IMR-90 (cell line): ENCODE data around the gene LAS1L. TPM values are rescaled to one million over a fixed set of nuclear protein-coding genes. Genes with fewer than 3 reads are reported as not detected.

Experiments used
- ATAC-seq: fragments of 200-7000 bp; cut with Tn5 transposase; 2 replicates; pipeline ENCODE4 v1.9.1; 2020; ENCODE audit warnings: low read depth, mild to moderate bottlenecking, moderate library complexity
- BruUV-seq: library from RNA; stranded (reverse); fragments of 400-500 nt; replicated peaks from 2 replicates; lab custom pipeline; 2021; lab: Mats Ljungman, UMichigan
- CTCF ChIA-PET: fragments of 300-600 bp; formaldehyde crosslinking; extraction: SDS; loops from one replicate; lab custom pipeline; 2021; ENCODE audit warnings: antibody characterized with exemption; lab: Yijun Ruan, JAX
- POLR2A ChIA-PET: fragments of 300-600 bp; sonication (Branson Sonifier 250); formaldehyde crosslinking; loops from one replicate; lab custom pipeline; 2022; ENCODE audit warnings: antibody characterized with exemption; ENCODE audit not compliant: unreplicated experiment; lab: Charles Lee
- DNase-seq: peaks from one replicate; pipeline ENCODE4 v3.0.0; 2013
- H2AFZ ChIP-seq: replicated peaks from 2 replicates; pipeline ENCODE3; 2013; ENCODE audit warnings: low read length, mild to moderate bottlenecking; ENCODE audit not compliant: poor library complexity
- H2AK5ac ChIP-seq: 2 replicates; pipeline ENCODE4 v1.6.1; 2013; ENCODE audit warnings: low read depth, low read length, inconsistent platforms
- H2AK9ac ChIP-seq: replicated peaks from 2 replicates; pipeline ENCODE3; 2013; ENCODE audit warnings: mild to moderate bottlenecking, low read depth, low read length, moderate library complexity; ENCODE audit not compliant: poor library complexity
- H2BK120ac ChIP-seq: 2 replicates; pipeline ENCODE4 v1.6.1; 2013; ENCODE audit warnings: low read depth, low read length, inconsistent platforms
- H2BK15ac ChIP-seq: 3 replicates; pipeline ENCODE4 v1.6.1; 2013; ENCODE audit warnings: low read depth, low read length, inconsistent platforms
- H2BK20ac ChIP-seq: 2 replicates; pipeline ENCODE4 v1.6.1; 2013; ENCODE audit warnings: low read depth, mild to moderate bottlenecking, inconsistent platforms, low read length, moderate library complexity
- H2BK5ac ChIP-seq: 2 replicates; pipeline ENCODE4 v1.6.1; 2013; ENCODE audit warnings: mild to moderate bottlenecking, low read depth, low read length, inconsistent platforms; ENCODE audit not compliant: poor library complexity, severe bottlenecking
- H3K14ac ChIP-seq: replicated peaks from 2 replicates; pipeline ENCODE4 v1.6.1; 2013; ENCODE audit warnings: low read depth, low read length, inconsistent platforms
- H3K18ac ChIP-seq: 2 replicates; pipeline ENCODE4 v1.6.1; 2013; ENCODE audit warnings: low read depth, low read length, control low read depth
- H3K23ac ChIP-seq: 2 replicates; pipeline ENCODE4 v1.6.1; 2013; ENCODE audit warnings: low read depth, low read length, inconsistent platforms
- H3K27ac ChIP-seq: 2 replicates; pipeline ENCODE4 v1.5.1; 2013; ENCODE audit warnings: mild to moderate bottlenecking, control low read depth, low read length; ENCODE audit not compliant: insufficient read depth
- H3K27me3 ChIP-seq: 2 replicates; pipeline ENCODE4 v1.6.1; 2013; ENCODE audit warnings: low read length; ENCODE audit not compliant: control insufficient read depth, insufficient read depth
- H3K36me3 ChIP-seq: 2 replicates; pipeline ENCODE4 v1.6.1; 2013; ENCODE audit warnings: low read length, mixed read lengths; ENCODE audit not compliant: control insufficient read depth, insufficient read depth
- H3K4ac ChIP-seq: 2 replicates; pipeline ENCODE4 v1.6.1; 2013; ENCODE audit warnings: low read depth, low read length, inconsistent platforms
- H3K4me1 ChIP-seq: 2 replicates; pipeline ENCODE4 v1.6.1; 2013; ENCODE audit warnings: low read length, mixed read lengths; ENCODE audit not compliant: control insufficient read depth, insufficient read depth
- H3K4me2 ChIP-seq: 2 replicates; pipeline ENCODE4 v1.6.1; 2013; ENCODE audit warnings: low read depth, mild to moderate bottlenecking, control low read depth, low read length, moderate library complexity
- H3K4me3 ChIP-seq: 2 replicates; pipeline ENCODE4 v1.5.1; 2013; ENCODE audit warnings: low read depth, mild to moderate bottlenecking, control low read depth, low read length, moderate library complexity; ENCODE audit not compliant: insufficient read depth
- H3K56ac ChIP-seq: 2 replicates; pipeline ENCODE4 v1.6.1; 2013; ENCODE audit warnings: low read length, inconsistent platforms; ENCODE audit not compliant: insufficient read depth; ENCODE audit errors: extremely low read depth
- H3K79me1 ChIP-seq, 2 experiments: 2 replicates each; pipeline ENCODE4 v1.6.1; 2013; ENCODE audit warnings: low read length in 2 of 2, inconsistent platforms in 1 of 2, low read depth in 1 of 2
- H3K9ac ChIP-seq: 2 replicates; pipeline ENCODE4 v1.6.1; 2013; ENCODE audit warnings: low read depth, low read length, control low read depth
- H3K9me1 ChIP-seq: 2 replicates; pipeline ENCODE4 v1.6.1; 2013; ENCODE audit warnings: low read length, inconsistent platforms; ENCODE audit not compliant: insufficient read depth
- H3K9me3 ChIP-seq: 2 replicates; pipeline ENCODE4 v1.6.1; 2013; ENCODE audit warnings: low read length; ENCODE audit not compliant: control insufficient read depth, insufficient read depth
- H4K20me1 ChIP-seq: 2 replicates; pipeline ENCODE4 v1.6.1; 2013; ENCODE audit warnings: low read length, inconsistent platforms; ENCODE audit not compliant: insufficient read depth
- H4K5ac ChIP-seq: 2 replicates; pipeline ENCODE4 v1.6.1; 2013; ENCODE audit warnings: mild to moderate bottlenecking, low read depth, low read length, control low read depth
- H4K8ac ChIP-seq, 2 experiments: 2 replicates each; pipeline ENCODE4 v1.6.1; 2013; ENCODE audit warnings: low read depth in 2 of 2, low read length in 2 of 2, control low read depth in 1 of 2, inconsistent platforms in 1 of 2
- H4K91ac ChIP-seq: 2 replicates; pipeline ENCODE4 v1.6.1; 2013; ENCODE audit warnings: low read depth, low read length, inconsistent platforms; ENCODE audit not compliant: insufficient read depth
- BHLHE40 ChIP-seq: fragments of 150-350 bp; IDR thresholded peaks from 2 replicates; pipeline ENCODE4 v1.6.1; 2016; ENCODE audit warnings: mild to moderate bottlenecking, low read depth, low read length
- CEBPB ChIP-seq: IDR thresholded peaks from 2 replicates; pipeline ENCODE4 v1.6.1; 2012; ENCODE audit warnings: low read depth, low read length, improper control_type of control experiment
- CHD1 ChIP-seq: IDR thresholded peaks from 2 replicates; pipeline ENCODE4 v1.6.1; 2012; ENCODE audit warnings: low read depth, low read length, improper control_type of control experiment
- FOS ChIP-seq: fragments of 150-350 bp; IDR thresholded peaks from 2 replicates; pipeline ENCODE4 v1.6.1; 2016; ENCODE audit warnings: low read depth, low read length
- MAZ ChIP-seq: IDR thresholded peaks from 2 replicates; pipeline ENCODE4 v1.6.1; 2012; ENCODE audit warnings: low read depth, mild to moderate bottlenecking, low read length, improper control_type of control experiment, moderate library complexity, borderline replicate concordance
- NFE2L2 ChIP-seq: fragments of 150-350 bp; IDR thresholded peaks from 2 replicates; pipeline ENCODE4 v1.6.1; 2016; ENCODE audit warnings: low read depth, mild to moderate bottlenecking, low read length
- POLR2A ChIP-seq: IDR thresholded peaks from 2 replicates; pipeline ENCODE4 v1.6.1; 2012; ENCODE audit warnings: mild to moderate bottlenecking, low read depth, low read length
- RAD21 ChIP-seq: IDR thresholded peaks from 2 replicates; pipeline ENCODE4 v1.6.1; 2012; ENCODE audit warnings: low read length, improper control_type of control experiment
- RFX5 ChIP-seq: IDR thresholded peaks from 2 replicates; pipeline ENCODE4 v1.8.0; 2012; ENCODE audit warnings: low read depth, mild to moderate bottlenecking, low read length, moderate library complexity
- WGBS, 2 experiments: methylation state at CpG; one replicate each; pipeline versions ENCODE4 v1.1.5 to v1.1.7; 2013; ENCODE audit warnings: missing lambda C conversion rate in 2 of 2; ENCODE audit not compliant: insufficient read length in 1 of 2; ENCODE audit errors: extremely low coverage in 2 of 2; 5-methylcytosine and 5-hydroxymethylcytosine counted together
- dilution Hi-C: fragments of 300-500 bp; cut with HindIII; formaldehyde crosslinking; loops from one replicate; pipeline ENCODE4 v1.14.3; 2018; ENCODE audit warnings: low sequenced_read_pairs; ENCODE audit not compliant: unreplicated experiment
- in situ Hi-C: fragments of 300-500 bp; cut with MboI; formaldehyde crosslinking; loops from 3 replicates; pipeline ENCODE4 v1.14.3; 2019; ENCODE audit warnings: low sequenced_read_pairs, inconsistent platforms, mixed read lengths
- intact Hi-C: fragments of 100-400 bp; cut with micrococcal nuclease; formaldehyde crosslinking; loops from 2 replicates; pipeline ENCODE4 v1.10.0; 2022
- polyA plus RNA-seq, 3 experiments: library from polyadenylated mRNA; depleted of rRNA; stranded (reverse); fragments of >200 nt; gene quantifications; 2 replicates each; pipeline ENCODE4 v1.2.3, GENCODE V29; 2012; ENCODE audit warnings: low replicate concordance in 1 of 3
- total RNA-seq: library from RNA; depleted of rRNA; stranded (reverse); fragments of >200 nt; gene quantifications from 2 replicates; pipeline ENCODE4 v1.2.3, GENCODE V29; 2012
- TF ChIP-seq, protein P1 (sequence below): fragments of 150-350 bp; IDR thresholded peaks from 2 replicates; pipeline ENCODE4 v1.6.1; 2017; ENCODE audit warnings: mild to moderate bottlenecking, antibody characterized with exemption, low read length, low read depth

LAS1L gene
- total and polyA plus RNA-seq, 2 of the 4 experiments (the other 2 are of a cell fraction), result 22.8 to 29.2 TPM

DNA sequence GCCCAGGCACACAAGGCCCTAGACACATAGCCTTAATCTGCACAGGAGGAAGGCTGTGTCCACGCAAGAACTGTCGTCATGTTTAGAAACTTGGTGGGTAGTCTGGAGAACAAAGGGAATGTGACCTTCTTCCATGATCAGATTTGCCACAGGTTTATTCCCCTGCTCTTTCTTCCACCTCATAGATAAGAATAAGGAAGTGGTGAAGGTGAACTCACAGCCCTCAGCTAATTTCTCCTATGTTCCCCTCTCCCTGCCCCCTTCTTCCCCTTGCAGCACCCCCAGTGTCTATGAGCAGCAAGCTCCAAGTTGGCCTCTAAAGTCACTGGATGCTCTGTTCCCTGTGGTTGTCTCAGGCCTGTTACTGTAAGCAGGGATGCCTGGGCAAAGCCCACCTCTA lies 39.8 kb upstream of the LAS1L start:
- no peak overlapping the region for H4K5ac ChIP-seq
- H4K20me1 ChIP-seq, result no peaks in the 10 kb centered on the region
- no peaks in the 10 kb centered on the region for H3K9me1 ChIP-seq
- H3K4me3 ChIP-seq, result no peak overlapping the region
- no peak overlapping the region for H3K4me2 ChIP-seq
- no peak overlapping the region for H3K23ac ChIP-seq
- no TSS peak for BruUV-seq
- no peak for ATAC-seq
- H3K9ac ChIP-seq, result no peak overlapping the region
- ChIA-PET POLR2A (no interaction called here), CTCF (no interaction called here)
- WGBS, 2 experiments, result no CpG with 5 or more reads among the region's 2 CpGs
- TF ChIP-seq MAZ (no peak), POLR2A (no peak), FOS (no peak), CEBPB (no peak), BHLHE40 (no peak), CHD1 (no peak), RAD21 (no peak), RFX5 (no peak), NFE2L2 (no peak)
- TF ChIP-seq, protein P1, sequence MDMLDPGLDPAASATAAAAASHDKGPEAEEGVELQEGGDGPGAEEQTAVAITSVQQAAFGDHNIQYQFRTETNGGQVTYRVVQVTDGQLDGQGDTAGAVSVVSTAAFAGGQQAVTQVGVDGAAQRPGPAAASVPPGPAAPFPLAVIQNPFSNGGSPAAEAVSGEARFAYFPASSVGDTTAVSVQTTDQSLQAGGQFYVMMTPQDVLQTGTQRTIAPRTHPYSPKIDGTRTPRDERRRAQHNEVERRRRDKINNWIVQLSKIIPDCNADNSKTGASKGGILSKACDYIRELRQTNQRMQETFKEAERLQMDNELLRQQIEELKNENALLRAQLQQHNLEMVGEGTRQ, result no peak
- no peak overlapping the region for H4K8ac ChIP-seq
- no peak overlapping the region for H3K4ac ChIP-seq
- intact Hi-C loops, result no loop called here
- H3K79me1 ChIP-seq, result no peaks in the 10 kb centered on the region
- no peak overlapping the region for H2BK5ac ChIP-seq
- H2AFZ ChIP-seq, result no peak overlapping the region
- no peak overlapping the region for H3K18ac ChIP-seq
- no peak overlapping the region for H2BK15ac ChIP-seq
- no peaks in the 10 kb centered on the region for H3K9me3 ChIP-seq
- H3K27me3 ChIP-seq, result peaks cover 12% of the 10 kb centered on the region
- no peaks in the 10 kb centered on the region for H3K36me3 ChIP-seq
- no peak overlapping the region for H4K91ac ChIP-seq
- in situ Hi-C loops, result no loop called here
- H3K56ac ChIP-seq, result no peak overlapping the region
- dilution Hi-C loops, result no loop called here
- DNase-seq, result no peak
- H2BK120ac ChIP-seq, result no peak overlapping the region
- H2AK9ac ChIP-seq, result no peak overlapping the region
- H3K4me1 ChIP-seq, result no peaks in the 10 kb centered on the region
- H2BK20ac ChIP-seq, result no peak overlapping the region
- H2AK5ac ChIP-seq, result no peak overlapping the region
- no peak overlapping the region for H3K14ac ChIP-seq
- H3K27ac ChIP-seq, result no peak overlapping the region
